Measurements from ENCODE around the gene MRPL58.

MRPL58 gene

DNA sequence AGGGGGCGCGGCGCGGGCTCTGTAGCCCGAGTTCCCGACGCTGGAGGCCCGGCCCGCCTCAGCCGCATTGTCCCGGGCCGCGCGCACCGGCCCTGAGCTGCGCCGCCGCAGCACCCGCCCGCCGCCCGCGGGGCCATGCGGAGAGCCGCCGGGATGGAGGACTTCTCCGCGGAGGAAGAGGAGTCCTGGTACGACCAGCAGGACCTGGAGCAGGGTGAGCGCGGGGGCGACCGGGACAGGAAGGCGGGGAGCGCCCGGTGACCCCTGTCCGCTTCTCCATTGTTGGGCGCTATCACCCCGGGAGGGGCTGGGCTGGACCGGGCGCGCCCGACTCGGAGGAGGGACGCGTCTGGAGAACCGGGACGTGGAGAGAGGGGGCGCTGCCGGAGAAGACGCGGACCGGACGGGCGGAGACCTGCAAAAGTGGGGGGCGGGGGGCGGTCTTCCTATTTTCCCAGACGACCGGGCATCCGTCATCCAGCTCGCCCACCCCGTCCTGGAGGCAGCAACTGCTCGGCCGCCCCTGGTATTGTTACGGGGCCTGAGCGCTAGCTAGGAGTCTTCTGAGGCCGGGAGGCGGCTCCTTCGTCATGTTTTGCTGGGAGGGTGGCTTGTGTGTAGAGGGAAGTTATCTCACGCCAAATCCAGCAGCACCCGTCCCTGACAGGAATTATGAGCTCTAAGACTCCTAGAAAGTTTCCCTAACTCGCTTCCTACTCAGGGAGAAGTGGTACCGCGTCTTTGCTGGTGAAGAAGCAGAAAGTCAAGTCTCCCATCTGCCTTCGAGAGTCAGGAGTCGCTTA, 24.4 kb upstream of the MRPL58 start:
- peaks cover 18% of the 10 kb centered on the region for H3K4me1 ChIP-seq (ENCODE audit: control insufficient read depth, insufficient read depth, low read length)
- no peaks in the 10 kb centered on the region for H3K36me3 ChIP-seq (ENCODE audit: control insufficient read depth, insufficient read depth, low read length)
- no peaks in the 10 kb centered on the region for H3K27me3 ChIP-seq (ENCODE audit: control insufficient read depth, insufficient read depth, low read length)
- no peak overlapping the region for H3K27ac ChIP-seq (ENCODE audit: low read depth, low read length)
- H3K9me3 ChIP-seq (ENCODE audit: control insufficient read depth, insufficient read depth, low read depth, low read length) = no peaks in the 10 kb centered on the region
- H3K9ac ChIP-seq (ENCODE audit: low read length) = peak overlapping the region; percentile 78
- peak overlapping the region; percentile 73 for H3K4me3 ChIP-seq (ENCODE audit: low read depth, low read length)

DNA sequence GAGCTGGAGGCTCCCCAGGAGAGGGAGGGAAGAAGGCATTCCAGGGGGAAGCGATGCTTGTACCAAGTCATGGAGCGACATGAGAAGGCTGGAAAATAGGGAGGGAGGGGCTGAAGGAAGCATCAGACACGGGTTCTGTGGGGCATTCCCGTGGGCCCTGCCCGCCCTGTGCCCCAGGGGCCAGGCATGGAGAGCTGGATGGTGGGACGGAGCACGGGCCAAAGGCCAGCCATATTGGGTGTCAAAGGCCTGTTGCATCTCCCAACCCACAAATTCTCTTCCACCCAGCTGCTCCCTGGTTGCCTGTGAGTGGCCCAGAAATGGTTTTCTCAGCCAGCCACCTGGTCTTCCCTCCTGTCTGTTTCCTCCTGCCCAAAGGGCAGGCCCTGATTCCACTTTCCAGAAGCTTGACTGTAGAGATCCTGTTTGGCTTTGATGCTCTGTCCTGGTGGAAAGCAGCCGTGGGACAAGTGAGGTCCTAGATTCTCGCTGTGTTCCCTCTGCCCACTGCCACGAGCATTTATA, 21.8 kb upstream of the MRPL58 start:
- no peaks in the 10 kb centered on the region for H3K36me3 ChIP-seq (ENCODE audit: control insufficient read depth, insufficient read depth, low read length)
- no peak overlapping the region for H3K4me3 ChIP-seq (ENCODE audit: low read depth, low read length)
- peaks cover 14% of the 10 kb centered on the region for H3K4me1 ChIP-seq (ENCODE audit: control insufficient read depth, insufficient read depth, low read length)
- no peak overlapping the region for H3K9ac ChIP-seq (ENCODE audit: low read length)
- H3K27ac ChIP-seq (ENCODE audit: low read depth, low read length) = no peak overlapping the region
- no peaks in the 10 kb centered on the region for H3K27me3 ChIP-seq (ENCODE audit: control insufficient read depth, insufficient read depth, low read length)
- H3K9me3 ChIP-seq (ENCODE audit: control insufficient read depth, insufficient read depth, low read depth, low read length) = no peaks in the 10 kb centered on the region

DNA sequence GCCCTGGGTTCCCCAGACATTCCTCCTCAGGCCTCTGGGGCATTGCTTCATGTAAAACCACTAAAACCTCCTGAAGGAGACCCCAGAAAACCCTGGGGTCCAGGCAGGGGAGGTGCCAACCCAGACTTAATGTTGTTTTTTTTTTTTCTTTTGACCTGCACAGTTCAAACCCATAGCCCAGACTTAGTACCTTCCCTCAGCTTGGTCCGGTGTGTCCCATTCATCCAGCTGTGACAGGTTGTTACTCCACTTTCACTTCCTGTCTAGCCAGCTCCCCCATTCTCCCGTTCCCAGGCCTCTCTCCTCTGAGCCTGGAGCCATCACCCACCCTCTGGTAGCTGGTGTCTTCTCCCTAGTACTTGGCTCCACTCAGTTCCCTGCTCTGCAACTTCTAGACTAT, 20.2 kb upstream of the MRPL58 start:
- Histone ChIP-seq H3K27me3 (ENCODE audit: control insufficient read depth, insufficient read depth, low read length) (no peaks in the 10 kb centered on the region), H3K4me1 (ENCODE audit: control insufficient read depth, insufficient read depth, low read length) (peaks cover 8% of the 10 kb centered on the region), H3K27ac (ENCODE audit: low read depth, low read length) (no peak overlapping the region), H3K36me3 (ENCODE audit: control insufficient read depth, insufficient read depth, low read length) (no peaks in the 10 kb centered on the region), H3K9me3 (ENCODE audit: control insufficient read depth, insufficient read depth, low read depth, low read length) (no peaks in the 10 kb centered on the region), H3K4me3 (ENCODE audit: low read depth, low read length) (no peak overlapping the region), H3K9ac (ENCODE audit: low read length) (no peak overlapping the region)

GRCh38 chr17:74994440-74994839, 18.0 kb upstream of the MRPL58 start:
- Histone ChIP-seq H3K27ac (ENCODE audit: low read depth, low read length) (no peak overlapping the region), H3K9me3 (ENCODE audit: control insufficient read depth, insufficient read depth, low read depth, low read length) (no peaks in the 10 kb centered on the region), H3K27me3 (ENCODE audit: control insufficient read depth, insufficient read depth, low read length) (no peaks in the 10 kb centered on the region), H3K4me3 (ENCODE audit: low read depth, low read length) (no peak overlapping the region), H3K9ac (ENCODE audit: low read length) (no peak overlapping the region), H3K36me3 (ENCODE audit: control insufficient read depth, insufficient read depth, low read length) (peaks cover 3% of the 10 kb centered on the region), H3K4me1 (ENCODE audit: control insufficient read depth, insufficient read depth, low read length) (no peaks in the 10 kb centered on the region)

DNA sequence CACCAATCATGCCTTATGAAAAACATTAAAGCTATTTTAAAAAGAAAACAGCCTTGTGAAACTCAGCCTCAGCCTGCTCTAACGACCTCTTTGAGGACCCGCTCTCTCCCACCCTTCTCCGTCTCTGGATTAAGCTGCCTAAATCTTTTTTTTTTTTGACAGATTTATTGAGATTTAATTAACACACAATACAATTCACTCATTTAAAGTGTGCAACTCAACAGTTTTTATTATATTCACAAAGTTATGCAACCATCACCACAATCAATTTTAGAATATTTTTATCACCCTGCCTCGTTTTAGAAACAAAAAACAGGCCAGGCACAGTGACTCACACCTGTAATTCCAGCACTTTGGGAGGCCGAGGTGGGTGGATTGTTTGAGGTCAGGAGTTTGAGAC, 16.6 kb upstream of the MRPL58 start:
- H3K4me1 ChIP-seq (ENCODE audit: control insufficient read depth, insufficient read depth, low read length) = no peaks in the 10 kb centered on the region

GRCh38 chr17:74998783-74999182, 13.7 kb upstream of the MRPL58 start:
- Histone ChIP-seq H3K27ac (ENCODE audit: low read depth, low read length) (no peak overlapping the region), H3K4me1 (ENCODE audit: control insufficient read depth, insufficient read depth, low read length) (no peaks in the 10 kb centered on the region), H3K9me3 (ENCODE audit: control insufficient read depth, insufficient read depth, low read depth, low read length) (no peaks in the 10 kb centered on the region), H3K27me3 (ENCODE audit: control insufficient read depth, insufficient read depth, low read length) (no peaks in the 10 kb centered on the region), H3K9ac (ENCODE audit: low read length) (no peak overlapping the region), H3K36me3 (ENCODE audit: control insufficient read depth, insufficient read depth, low read length) (peaks cover 36% of the 10 kb centered on the region), H3K4me3 (ENCODE audit: low read depth, low read length) (no peak overlapping the region)

More for the DNA sequence above, 16.6 kb upstream of the MRPL58 start:
- Histone ChIP-seq H3K36me3 (ENCODE audit: control insufficient read depth, insufficient read depth, low read length) (peaks cover 10% of the 10 kb centered on the region), H3K27me3 (ENCODE audit: control insufficient read depth, insufficient read depth, low read length) (no peaks in the 10 kb centered on the region), H3K4me3 (ENCODE audit: low read depth, low read length) (no peak overlapping the region), H3K27ac (ENCODE audit: low read depth, low read length) (no peak overlapping the region), H3K9ac (ENCODE audit: low read length) (no peak overlapping the region), H3K9me3 (ENCODE audit: control insufficient read depth, insufficient read depth, low read depth, low read length) (no peaks in the 10 kb centered on the region)

DNA sequence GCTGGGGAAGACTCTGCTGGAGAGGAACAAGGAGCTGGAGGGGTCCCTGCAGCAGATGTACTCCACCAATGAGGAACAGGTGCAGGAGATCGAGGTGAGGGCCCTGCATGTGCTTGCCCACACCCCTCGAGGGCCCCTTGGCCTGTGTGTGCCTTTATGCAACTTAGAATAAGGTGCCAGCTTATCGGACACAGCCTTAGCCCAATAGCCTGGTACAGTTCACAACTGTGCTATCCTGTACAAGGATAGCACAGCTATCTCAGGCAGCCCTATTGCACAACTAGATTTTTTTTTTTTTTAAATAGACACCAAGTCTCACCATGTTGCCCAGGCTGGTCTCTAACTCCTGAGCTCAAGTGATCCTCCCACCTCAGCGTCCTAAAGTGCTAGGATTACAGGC, 12.9 kb upstream of the MRPL58 start:
- Histone ChIP-seq H3K4me1 (ENCODE audit: control insufficient read depth, insufficient read depth, low read length) (no peaks in the 10 kb centered on the region), H3K4me3 (ENCODE audit: low read depth, low read length) (no peak overlapping the region), H3K27me3 (ENCODE audit: control insufficient read depth, insufficient read depth, low read length) (no peaks in the 10 kb centered on the region), H3K9me3 (ENCODE audit: control insufficient read depth, insufficient read depth, low read depth, low read length) (no peaks in the 10 kb centered on the region), H3K36me3 (ENCODE audit: control insufficient read depth, insufficient read depth, low read length) (peaks cover 41% of the 10 kb centered on the region), H3K27ac (ENCODE audit: low read depth, low read length) (no peak overlapping the region), H3K9ac (ENCODE audit: low read length) (no peak overlapping the region)

DNA sequence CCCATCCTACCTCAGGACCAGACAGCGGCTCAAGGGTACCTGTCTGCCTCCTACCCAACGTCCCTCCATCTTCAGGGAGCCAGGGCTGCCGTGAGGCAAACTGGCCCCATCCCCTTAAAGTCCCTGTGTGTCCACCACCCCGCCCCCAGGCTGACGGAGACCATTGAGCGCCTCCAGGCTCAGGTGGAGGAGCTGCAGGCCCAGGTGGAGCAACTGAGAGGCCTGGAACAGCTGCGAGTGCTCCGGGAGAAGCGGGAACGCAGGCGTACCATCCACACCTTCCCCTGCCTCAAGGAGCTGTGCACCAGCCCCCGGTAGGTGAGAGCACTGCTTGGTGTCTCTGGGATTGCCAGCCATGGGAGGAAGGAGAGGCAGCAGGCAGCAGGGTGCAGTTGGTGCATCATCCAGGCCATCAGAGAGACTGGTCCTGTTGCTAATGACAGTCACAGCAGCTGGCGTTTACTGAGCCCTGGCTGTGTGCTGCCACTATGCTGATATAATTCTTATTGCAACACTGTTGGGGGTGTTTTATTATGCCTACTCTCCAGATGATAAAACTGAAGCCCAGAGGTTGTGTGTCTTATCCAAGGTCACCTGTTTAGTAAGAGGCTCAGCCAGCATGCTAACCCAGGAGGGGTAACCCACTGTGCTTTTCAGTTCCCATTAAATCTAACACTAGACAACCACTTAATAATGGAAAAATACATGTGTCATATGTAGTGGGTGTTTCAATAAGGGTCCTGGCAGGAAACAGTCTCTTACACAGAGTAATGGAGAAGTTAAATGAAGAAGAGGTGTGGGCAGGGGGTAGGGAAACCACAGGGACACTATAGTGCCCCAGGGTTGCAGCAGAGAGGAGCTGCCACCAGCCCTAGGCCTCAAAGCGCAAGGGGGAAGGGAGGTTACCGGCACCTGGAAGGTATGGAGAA, 10.3 kb upstream of the MRPL58 start:
- H3K9me3 ChIP-seq (ENCODE audit: control insufficient read depth, insufficient read depth, low read depth, low read length) = no peaks in the 10 kb centered on the region

DNA sequence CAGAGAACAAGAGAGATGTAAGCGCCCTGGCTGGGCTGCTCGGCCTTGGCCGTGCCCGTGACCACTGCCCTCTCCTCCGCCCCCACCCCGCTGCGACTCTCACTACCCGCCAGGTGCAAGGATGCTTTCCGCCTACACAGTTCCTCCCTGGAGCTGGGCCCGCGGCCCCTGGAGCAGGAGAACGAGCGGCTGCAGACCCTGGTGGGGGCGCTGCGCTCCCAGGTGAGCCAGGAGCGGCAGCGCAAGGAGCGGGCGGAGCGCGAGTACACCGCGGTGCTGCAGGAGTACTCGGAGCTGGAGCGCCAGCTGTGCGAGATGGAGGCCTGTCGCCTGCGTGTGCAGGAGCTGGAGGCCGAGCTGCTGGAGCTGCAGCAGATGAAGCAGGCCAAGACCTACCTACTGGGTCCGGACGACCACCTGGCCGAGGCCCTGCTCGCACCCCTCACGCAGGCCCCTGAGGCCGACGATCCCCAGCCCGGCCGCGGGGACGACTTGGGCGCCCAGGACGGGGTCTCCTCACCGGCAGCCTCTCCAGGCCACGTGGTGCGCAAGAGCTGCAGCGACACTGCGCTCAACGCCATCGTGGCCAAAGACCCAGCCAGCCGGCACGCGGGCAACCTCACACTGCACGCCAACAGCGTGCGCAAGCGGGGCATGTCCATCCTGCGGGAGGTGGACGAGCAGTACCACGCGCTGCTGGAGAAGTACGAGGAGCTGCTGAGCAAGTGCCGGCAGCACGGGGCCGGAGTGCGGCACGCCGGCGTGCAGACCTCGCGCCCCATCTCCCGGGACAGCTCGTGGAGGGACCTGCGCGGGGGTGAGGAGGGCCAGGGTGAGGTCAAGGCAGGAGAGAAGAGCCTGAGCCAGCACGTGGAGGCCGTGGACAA, 9.2 kb upstream of the MRPL58 start:
- Histone ChIP-seq H3K9ac (ENCODE audit: low read length) (no peak overlapping the region), H3K4me3 (ENCODE audit: low read depth, low read length) (no peak overlapping the region), H3K27ac (ENCODE audit: low read depth, low read length) (no peak overlapping the region), H3K36me3 (ENCODE audit: control insufficient read depth, insufficient read depth, low read length) (peaks cover 50% of the 10 kb centered on the region), H3K9me3 (ENCODE audit: control insufficient read depth, insufficient read depth, low read depth, low read length) (no peaks in the 10 kb centered on the region), H3K27me3 (ENCODE audit: control insufficient read depth, insufficient read depth, low read length) (no peaks in the 10 kb centered on the region), H3K4me1 (ENCODE audit: control insufficient read depth, insufficient read depth, low read length) (no peaks in the 10 kb centered on the region)

More for the DNA sequence above, 10.3 kb upstream of the MRPL58 start:
- H3K36me3 ChIP-seq (ENCODE audit: control insufficient read depth, insufficient read depth, low read length) = peaks cover 50% of the 10 kb centered on the region
- H3K4me3 ChIP-seq (ENCODE audit: low read depth, low read length) = no peak overlapping the region
- no peak overlapping the region for H3K9ac ChIP-seq (ENCODE audit: low read length)
- H3K27me3 ChIP-seq (ENCODE audit: control insufficient read depth, insufficient read depth, low read length) = no peaks in the 10 kb centered on the region
- no peaks in the 10 kb centered on the region for H3K4me1 ChIP-seq (ENCODE audit: control insufficient read depth, insufficient read depth, low read length)
- H3K27ac ChIP-seq (ENCODE audit: low read depth, low read length) = no peak overlapping the region

DNA sequence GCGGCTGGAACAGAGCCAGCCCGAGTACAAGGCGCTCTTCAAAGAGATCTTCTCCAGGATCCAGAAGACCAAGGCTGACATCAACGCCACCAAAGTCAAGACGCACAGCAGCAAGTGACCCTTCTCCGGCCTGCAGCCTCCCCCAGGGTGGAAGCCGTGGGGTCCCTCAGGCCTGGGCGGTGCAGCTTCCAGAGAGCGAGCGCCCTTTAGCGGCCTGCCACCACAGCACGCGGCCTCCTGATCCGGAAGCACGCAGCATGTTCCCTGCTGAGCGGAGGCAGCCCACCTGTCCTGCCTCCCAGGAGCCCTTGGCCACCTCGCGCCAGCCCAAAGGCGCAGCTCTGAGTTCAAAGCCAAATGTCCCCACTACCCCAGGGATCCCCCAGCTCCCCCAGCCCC, 8.5 kb upstream of the MRPL58 start:
- H3K9ac ChIP-seq (ENCODE audit: low read length) = no peak overlapping the region
- H3K27ac ChIP-seq (ENCODE audit: low read depth, low read length) = no peak overlapping the region
- H3K27me3 ChIP-seq (ENCODE audit: control insufficient read depth, insufficient read depth, low read length) = no peaks in the 10 kb centered on the region
- no peak overlapping the region for H3K4me3 ChIP-seq (ENCODE audit: low read depth, low read length)
- peaks cover 50% of the 10 kb centered on the region for H3K36me3 ChIP-seq (ENCODE audit: control insufficient read depth, insufficient read depth, low read length)
- no peaks in the 10 kb centered on the region for H3K9me3 ChIP-seq (ENCODE audit: control insufficient read depth, insufficient read depth, low read depth, low read length)
- no peaks in the 10 kb centered on the region for H3K4me1 ChIP-seq (ENCODE audit: control insufficient read depth, insufficient read depth, low read length)

Measured in HUES6 (cell line).